ENCODE measurements around the gene STAB1.

GRCh38 chr3:52492059-52492458 lies 3.1 kb upstream of the STAB1 start:
- no peak for TF ChIP-seq CTCF (IDR thresholded peaks at IDR 0.05)
- no peak for TF ChIP-seq POLR2AphosphoS5 (IDR thresholded peaks at IDR 0.05)
- no peak for TF ChIP-seq POLR2A (IDR thresholded peaks at IDR 0.05)

Measured in breast epithelium (tissue), 3 donors.